ENCODE data around the gene AGAP2.

GRCh38 chr12:57708296-57708695 lies 30.2 kb downstream of the AGAP2 start:
- TF ChIP-seq CTCF (IDR thresholded peaks at IDR 0.05; ENCODE audit: insufficient read depth, low read depth, low read length): no peak
- no peak for TF ChIP-seq EZH2 (IDR thresholded peaks at IDR 0.05; ENCODE audit: insufficient read depth, low read length)
